IgD-negative memory B cell (primary cell): ENCODE results near the gene ADRM1. TPM values are rescaled to one million over a fixed set of nuclear protein-coding genes. Genes with fewer than 3 reads are reported as not detected.

ENCODE experiments used
- H3K27ac Mint-ChIP-seq, 3 donors: one replicate each; pipeline ENCODE4 v1.8.0; 2020 to 2022; ENCODE audit warnings: mild to moderate bottlenecking in 3 of 3, mixed read lengths in 3 of 3, moderate library complexity in 1 of 3
- H3K27me3 Mint-ChIP-seq: one replicate; pipeline ENCODE4 v1.8.0; 2021; ENCODE audit warnings: mixed read lengths
- H3K36me3 Mint-ChIP-seq: one replicate; pipeline ENCODE4 v1.8.0; 2020; ENCODE audit warnings: mild to moderate bottlenecking, mixed read lengths
- H3K4me1 Mint-ChIP-seq, 3 donors: one replicate each; pipeline ENCODE4 v1.8.0; 2020 to 2022; ENCODE audit warnings: mixed read lengths in 3 of 3, mild to moderate bottlenecking in 1 of 3
- H3K4me3 Mint-ChIP-seq, 4 donors: one replicate each; pipeline ENCODE4 v1.8.0; 2020 to 2022; ENCODE audit warnings: mild to moderate bottlenecking in 4 of 4, mixed read lengths in 4 of 4, moderate library complexity in 3 of 4
- H3K9me3 Mint-ChIP-seq, 3 donors: one replicate each; pipeline ENCODE4 v1.8.0; 2020 to 2021; ENCODE audit warnings: mixed read lengths in 3 of 3, mild to moderate bottlenecking in 1 of 3
- polyA plus RNA-seq: library from polyadenylated mRNA; unstranded; fragments of 300-500 nt; fragmentation: Illumina TruSeq; gene quantifications from one replicate; pipeline ENCODE4 v1.2.3, GENCODE V29; 2021

The ADRM1 gene
- polyA plus RNA-seq, 1 donor from 2014 or later = 149 TPM

- Mint-ChIP-seq H3K4me1 (peaks cover 0 to 3% (median 2%) of the 10 kb centered on the region in 3 donors), H3K4me3 (no peak overlapping the region), H3K27ac (no peak overlapping the region), H3K36me3 (peaks cover 2% of the 10 kb centered on the region), H3K27me3 (no peaks in the 10 kb centered on the region), H3K9me3 (no peaks in the 10 kb centered on the region)
Measured at GRCh38 chr20:62327726-62328495, 25.1 kb downstream of the ADRM1 start.

DNA sequence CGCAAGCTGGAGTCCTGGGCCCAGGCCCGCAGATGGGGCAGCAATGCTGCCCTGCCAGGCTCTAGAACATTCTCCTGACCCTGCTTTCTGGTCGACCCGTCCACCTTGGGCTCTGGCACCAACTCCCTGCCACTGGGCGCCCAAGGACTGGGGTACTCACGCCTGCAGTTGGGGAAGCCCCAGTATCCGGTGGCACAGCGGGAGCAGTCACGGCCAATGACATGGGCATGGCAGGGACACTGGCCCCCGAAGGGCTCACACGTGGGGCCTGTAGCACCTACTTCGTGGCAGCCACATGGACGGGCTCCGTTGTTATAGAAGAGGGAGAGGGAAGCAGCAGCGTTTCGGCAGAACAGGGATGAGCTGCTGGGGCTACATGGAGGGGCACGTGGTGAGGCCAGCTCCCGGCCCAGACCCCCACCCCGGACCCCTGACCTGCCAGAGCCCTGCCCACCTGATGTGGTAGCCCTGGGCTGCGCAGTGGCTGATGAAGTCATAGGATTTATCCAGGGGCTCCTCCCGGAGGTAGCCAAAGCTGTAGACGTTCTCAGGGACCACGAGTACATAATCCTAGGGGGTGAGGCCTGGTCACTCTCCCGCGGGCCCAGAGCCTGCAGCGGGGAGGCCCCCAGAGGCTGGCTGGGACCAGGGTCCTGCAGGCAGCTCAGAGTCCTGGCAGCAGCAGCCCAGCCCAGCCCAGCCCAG, 26.0 kb downstream of the ADRM1 start:
- Mint-ChIP-seq H3K9me3 (no peaks in the 10 kb centered on the region), H3K4me1 (peaks cover 0 to 3% (median 2%) of the 10 kb centered on the region in 3 donors), H3K27ac (no peak overlapping the region), H3K4me3 (no peak overlapping the region), H3K36me3 (peaks cover 2% of the 10 kb centered on the region), H3K27me3 (no peaks in the 10 kb centered on the region)

GRCh38 chr20:62329389-62330377, 26.9 kb downstream of the ADRM1 start:
- Mint-ChIP-seq H3K4me3 (no peak overlapping the region), H3K9me3 (no peaks in the 10 kb centered on the region), H3K27ac (no peak overlapping the region), H3K27me3 (no peaks in the 10 kb centered on the region), H3K36me3 (peaks cover 1% of the 10 kb centered on the region), H3K4me1 (peaks cover 0 to 3% (median 2%) of the 10 kb centered on the region in 3 donors)

GRCh38 chr20:62330576-62331317, 27.9 kb downstream of the ADRM1 start:
- H3K27me3 Mint-ChIP-seq = no peaks in the 10 kb centered on the region
- H3K9me3 Mint-ChIP-seq = no peaks in the 10 kb centered on the region
- peaks cover 2 to 3% (median 3%) of the 10 kb centered on the region in 3 donors for H3K4me1 Mint-ChIP-seq
- no peaks in the 10 kb centered on the region for H3K36me3 Mint-ChIP-seq
- H3K27ac Mint-ChIP-seq = no peak overlapping the region
- H3K4me3 Mint-ChIP-seq = no peak overlapping the region

DNA sequence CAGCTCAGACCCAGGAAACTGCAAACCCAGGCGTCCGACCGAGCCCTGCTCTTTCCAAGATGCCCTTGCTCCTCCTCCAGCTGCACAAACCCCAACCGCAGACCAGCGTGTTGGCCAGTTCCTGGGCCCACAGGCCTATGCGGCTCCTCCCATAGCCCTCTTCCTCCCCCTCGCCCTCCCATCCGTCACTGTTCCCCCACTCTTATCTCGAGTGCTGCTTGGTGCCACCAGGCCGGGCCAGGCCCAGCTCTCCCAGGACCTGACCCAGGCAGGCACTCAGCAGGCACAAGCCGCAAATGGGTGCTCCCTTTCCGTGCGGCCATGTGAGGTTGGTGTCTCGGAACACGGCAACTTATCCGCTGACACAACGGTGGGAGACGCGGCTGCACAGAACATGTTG, 28.6 kb downstream of the ADRM1 start:
- Mint-ChIP-seq H3K36me3 (no peaks in the 10 kb centered on the region), H3K4me3 (no peak overlapping the region)

DNA sequence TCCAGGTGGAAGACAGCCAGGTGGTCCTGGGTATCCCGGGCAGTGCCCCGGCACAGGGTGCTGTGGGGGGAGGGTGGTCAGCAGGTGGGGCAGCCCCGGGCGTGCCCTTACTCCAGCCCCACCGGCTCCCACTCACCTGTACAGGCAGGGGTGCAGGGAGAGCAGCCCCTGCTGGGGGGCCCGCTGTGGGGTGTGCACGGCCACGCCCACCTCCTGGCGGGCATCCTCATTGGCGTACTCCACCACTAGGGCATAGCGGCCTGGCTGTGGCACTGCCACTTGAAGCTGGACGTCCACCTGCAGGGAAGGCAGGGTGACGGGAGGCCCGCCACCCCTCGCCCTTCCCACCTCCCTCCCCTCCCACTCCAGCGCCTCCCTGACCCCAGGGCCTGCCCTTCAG, 29.6 kb downstream of the ADRM1 start:
- H3K27me3 Mint-ChIP-seq = peaks cover 2% of the 10 kb centered on the region
- H3K27ac Mint-ChIP-seq = no peak overlapping the region
- H3K36me3 Mint-ChIP-seq = no peaks in the 10 kb centered on the region
- H3K4me1 Mint-ChIP-seq = peaks cover 0 to 15% (median 11%) of the 10 kb centered on the region in 3 donors
- no peak overlapping the region for H3K4me3 Mint-ChIP-seq
- no peaks in the 10 kb centered on the region for H3K9me3 Mint-ChIP-seq

More for the DNA sequence above, 28.6 kb downstream of the ADRM1 start:
- Mint-ChIP-seq H3K27ac (no peak overlapping the region), H3K27me3 (no peaks in the 10 kb centered on the region), H3K4me1 (peaks cover 0 to 7% (median 3%) of the 10 kb centered on the region in 3 donors), H3K9me3 (no peaks in the 10 kb centered on the region)

- H3K9me3 Mint-ChIP-seq = peaks cover 0 to 2% (median 0%) of the 10 kb centered on the region in 3 donors
- H3K27me3 Mint-ChIP-seq = peaks cover 2% of the 10 kb centered on the region
- H3K4me3 Mint-ChIP-seq = no peak overlapping the region
- no peaks in the 10 kb centered on the region for H3K36me3 Mint-ChIP-seq
- H3K27ac Mint-ChIP-seq = no peak overlapping the region
- peaks cover 0 to 19% (median 18%) of the 10 kb centered on the region in 3 donors for H3K4me1 Mint-ChIP-seq
Measured at GRCh38 chr20:62332989-62333819, 30.4 kb downstream of the ADRM1 start.

- no peak overlapping the region for H3K4me3 Mint-ChIP-seq
- H3K4me1 Mint-ChIP-seq = peaks cover 0 to 22% (median 18%) of the 10 kb centered on the region in 3 donors
- no peaks in the 10 kb centered on the region for H3K36me3 Mint-ChIP-seq
- peaks cover 2% of the 10 kb centered on the region for H3K27me3 Mint-ChIP-seq
- H3K9me3 Mint-ChIP-seq = peaks cover 0 to 2% (median 0%) of the 10 kb centered on the region in 3 donors
- no peak overlapping the region for H3K27ac Mint-ChIP-seq
Measured at GRCh38 chr20:62333820-62334595, 31.2 kb downstream of the ADRM1 start.

DNA sequence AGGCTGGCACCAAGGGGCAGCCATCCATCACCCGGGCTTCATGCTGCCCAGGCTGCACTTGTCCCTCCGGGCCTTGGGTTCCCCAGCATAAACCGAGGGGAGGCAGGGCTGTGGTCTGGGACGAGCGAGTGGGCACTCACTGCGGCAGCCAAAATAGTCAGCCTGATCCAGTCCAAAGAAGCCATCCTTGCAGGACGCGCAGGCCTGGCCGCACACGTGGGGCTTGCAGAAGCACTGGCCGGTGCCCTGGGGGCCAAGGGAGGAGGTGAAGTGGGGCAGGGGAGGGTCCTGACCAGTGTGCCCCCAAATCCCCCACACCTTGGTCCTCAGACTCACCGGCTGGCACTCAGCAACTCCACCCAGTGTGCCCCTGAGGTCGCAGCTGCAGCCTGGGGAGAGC, 32.1 kb downstream of the ADRM1 start:
- H3K9me3 Mint-ChIP-seq = peaks cover 0 to 4% (median 0%) of the 10 kb centered on the region in 3 donors
- H3K27me3 Mint-ChIP-seq = peaks cover 2% of the 10 kb centered on the region
- no peak overlapping the region for H3K27ac Mint-ChIP-seq
- peaks cover 6 to 31% (median 25%) of the 10 kb centered on the region in 3 donors for H3K4me1 Mint-ChIP-seq
- no peaks in the 10 kb centered on the region for H3K36me3 Mint-ChIP-seq
- no peak overlapping the region for H3K4me3 Mint-ChIP-seq

DNA sequence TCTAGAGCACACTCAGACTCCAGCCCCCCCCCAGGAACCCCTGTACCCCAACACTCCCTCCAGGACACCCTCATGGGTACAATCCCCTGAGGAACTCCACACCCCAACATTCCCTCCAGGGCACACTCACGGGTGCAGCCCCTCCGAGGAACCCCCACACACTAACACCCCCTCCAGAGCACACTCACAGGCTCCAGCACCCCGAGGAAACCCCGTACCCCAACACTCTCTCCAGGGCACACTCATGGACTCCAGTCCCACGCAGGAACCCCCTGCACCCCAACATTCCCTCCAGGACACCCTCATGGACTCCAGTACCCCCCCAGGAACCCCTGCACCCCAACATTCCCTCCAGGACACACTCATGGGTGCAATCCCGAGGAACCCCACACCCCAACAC, 32.7 kb downstream of the ADRM1 start:
- H3K4me3 Mint-ChIP-seq = no peak overlapping the region
- H3K36me3 Mint-ChIP-seq = no peaks in the 10 kb centered on the region
- H3K27ac Mint-ChIP-seq = peak overlapping the region in 1 of 3 donors; percentile 97
- H3K27me3 Mint-ChIP-seq = peaks cover 2% of the 10 kb centered on the region
- peaks cover 0 to 6% (median 0%) of the 10 kb centered on the region in 3 donors for H3K9me3 Mint-ChIP-seq
- peaks cover 8 to 33% (median 28%) of the 10 kb centered on the region in 3 donors for H3K4me1 Mint-ChIP-seq

- Mint-ChIP-seq H3K4me1 (peaks cover 8 to 33% (median 28%) of the 10 kb centered on the region in 3 donors), H3K4me3 (peak overlapping the region in 3 of 4 donors; percentile 81 to 84 (median 84)), H3K36me3 (no peaks in the 10 kb centered on the region), H3K27me3 (peaks cover 2% of the 10 kb centered on the region), H3K9me3 (peaks cover 0 to 6% (median 0%) of the 10 kb centered on the region in 3 donors), H3K27ac (peak overlapping the region; percentile 79 to 97 (median 97))
Measured at GRCh38 chr20:62336329-62336728, 33.5 kb downstream of the ADRM1 start.

DNA sequence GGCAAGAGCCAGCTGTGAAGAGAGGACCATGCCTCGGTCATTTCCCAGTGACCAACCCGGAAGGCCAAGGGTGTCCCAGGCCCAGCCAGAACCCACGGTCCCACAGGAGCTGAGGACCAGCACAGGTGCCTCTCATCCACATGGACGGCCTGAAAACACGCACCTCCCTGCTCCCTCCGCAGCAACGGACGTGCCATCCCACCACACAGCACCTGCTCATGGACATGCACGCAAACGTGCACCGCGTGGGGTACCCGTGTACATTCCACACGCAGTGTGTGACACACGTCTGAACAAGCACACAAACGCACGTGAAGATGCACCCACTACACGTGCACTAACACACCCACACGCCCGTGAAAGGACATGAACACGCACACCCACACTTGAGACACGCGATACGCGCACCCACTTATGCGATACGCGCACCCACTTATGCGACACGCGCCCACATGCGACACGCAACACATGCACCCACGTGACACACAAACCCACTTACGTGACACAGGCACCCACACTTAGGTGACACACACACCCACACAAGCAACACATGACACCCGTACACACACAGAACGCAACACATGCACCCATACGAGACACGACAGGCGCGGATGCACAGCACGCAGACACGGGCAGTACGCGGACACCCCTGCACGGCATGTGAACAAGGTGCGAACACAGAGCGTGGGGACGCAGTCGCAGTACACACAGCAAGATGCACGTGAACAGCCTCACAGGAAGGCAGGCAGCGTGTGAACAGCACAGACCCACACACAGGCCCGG, 34.2 kb downstream of the ADRM1 start:
- Mint-ChIP-seq H3K27ac (peak overlapping the region; percentile 79 to 97 (median 97)), H3K4me1 (peaks cover 8 to 33% (median 28%) of the 10 kb centered on the region in 3 donors), H3K4me3 (peak overlapping the region; percentile 62 to 92 (median 84))

More for the DNA sequence above, 34.2 kb downstream of the ADRM1 start:
- H3K9me3 Mint-ChIP-seq = peaks cover 0 to 6% (median 0%) of the 10 kb centered on the region in 3 donors
- H3K36me3 Mint-ChIP-seq = no peaks in the 10 kb centered on the region
- peaks cover 2% of the 10 kb centered on the region for H3K27me3 Mint-ChIP-seq
